OCI-LY1 (cell line): Measurements from ENCODE around the gene FBL.
"Not testable (repeated sequence)": the region's sequence is repeated elsewhere in the genome, so short reads cannot be mapped to it uniquely, and the experiment has no call there.

ENCODE experiments used
- H2AFZ ChIP-seq: fragments of 200-600 bp; sonication (generic), shearing (Covaris generic); 2 replicates; pipeline ENCODE4 v1.6.0; 2014; ENCODE audit warnings: antibody characterized with exemption, mild to moderate bottlenecking, low read length
- H3F3A ChIP-seq: fragments of 200-600 bp; sonication (generic), shearing (Covaris generic); 2 replicates; pipeline ENCODE4 v1.6.0; 2014; ENCODE audit warnings: mild to moderate bottlenecking, antibody characterized with exemption, low read length, moderate library complexity; ENCODE audit not compliant: insufficient read depth
- H3K27ac ChIP-seq: fragments of 200-600 bp; sonication (generic); 2 replicates; pipeline ENCODE4 v1.5.1; 2014; ENCODE audit warnings: low read length, mixed run types, mild to moderate bottlenecking, low read depth; ENCODE audit not compliant: poor library complexity, severe bottlenecking
- H3K27me3 ChIP-seq: fragments of 200-600 bp; sonication (generic); 2 replicates; pipeline ENCODE4 v1.6.0; 2014; ENCODE audit warnings: antibody characterized with exemption, mild to moderate bottlenecking, low read length, moderate library complexity; ENCODE audit not compliant: insufficient read depth
- H3K36me3 ChIP-seq: fragments of 200-600 bp; sonication (generic); 2 replicates; pipeline ENCODE4 v1.6.1; 2014; ENCODE audit warnings: mild to moderate bottlenecking, antibody characterized with exemption, low read length, moderate library complexity, mixed read lengths; ENCODE audit not compliant: insufficient read depth
- H3K4me1 ChIP-seq: fragments of 200-600 bp; sonication (generic); 2 replicates; pipeline ENCODE4 v1.5.1; 2014; ENCODE audit warnings: mild to moderate bottlenecking, low read length, moderate library complexity; ENCODE audit not compliant: insufficient read depth, severe bottlenecking
- H3K4me2 ChIP-seq: fragments of 200-600 bp; sonication (generic), shearing (Covaris generic); 2 replicates; pipeline ENCODE4 v1.6.1; 2014; ENCODE audit warnings: low read length
- H3K4me3 ChIP-seq: fragments of 200-600 bp; sonication (generic); 2 replicates; pipeline ENCODE4 v1.5.1; 2014; ENCODE audit warnings: low read length, low read depth, mild to moderate bottlenecking, mixed read lengths; ENCODE audit not compliant: poor library complexity, severe bottlenecking
- H3K79me2 ChIP-seq: fragments of 200-600 bp; shearing (Covaris generic); 2 replicates; pipeline ENCODE4 v1.6.1; 2016; ENCODE audit warnings: mixed run types, low read length, mixed read lengths; ENCODE audit not compliant: insufficient read depth
- H3K9ac ChIP-seq: fragments of 200-600 bp; sonication (generic), shearing (Covaris generic); 2 replicates; pipeline ENCODE4 v1.6.1; 2014; ENCODE audit warnings: mild to moderate bottlenecking, low read length, mixed read lengths
- H3K9me2 ChIP-seq: fragments of 200-600 bp; sonication (generic), shearing (Covaris generic); 2 replicates; pipeline ENCODE4 v1.6.1; 2014; ENCODE audit warnings: low read depth, mild to moderate bottlenecking, low read length, mixed read lengths
- H3K9me3 ChIP-seq: fragments of 200-600 bp; shearing (Covaris generic); 2 replicates; pipeline ENCODE4 v1.6.1; 2014; ENCODE audit warnings: low read length, mixed read lengths
- H4K20me1 ChIP-seq: fragments of 200-600 bp; sonication (generic), shearing (Covaris generic); 2 replicates; pipeline ENCODE4 v1.6.0; 2016; ENCODE audit warnings: mild to moderate bottlenecking, low read length; ENCODE audit not compliant: insufficient read depth
- CTCF ChIP-seq: fragments of 200-600 bp; sonication (generic), shearing (Covaris generic); IDR thresholded peaks from 2 replicates; pipeline ENCODE4 v1.5.1; 2017; ENCODE audit warnings: mild to moderate bottlenecking, antibody characterized with exemption, low read length, moderate library complexity, mixed read lengths
- EZH2 ChIP-seq: fragments of 200-600 bp; sonication (generic), shearing (Covaris generic); IDR thresholded peaks from 2 replicates; pipeline ENCODE4 v1.8.0; 2017; ENCODE audit warnings: borderline replicate concordance, mixed run types, mild to moderate bottlenecking, antibody characterized with exemption, low read length, moderate library complexity, mixed read lengths

The FBL gene

GRCh38 chr19:39809368-39809767 is 36.8 kb downstream of the FBL start:
- Histone ChIP-seq H3K36me3 (no peaks in the 10 kb centered on the region; the same call in 1 of the 2 replicates), H3K9me2 (no peaks in the 10 kb centered on the region), H3K9ac (no peak overlapping the region), H3K79me2 (no peaks in the 10 kb centered on the region), H3K4me2 (no peak overlapping the region), H3K27me3 (peaks cover 12% of the 10 kb centered on the region), H3K9me3 (no peaks in the 10 kb centered on the region), H2AFZ (no peak overlapping the region), H4K20me1 (no peaks in the 10 kb centered on the region), H3K4me1 (no peaks in the 10 kb centered on the region), H3F3A (no peaks in the 10 kb centered on the region), H3K4me3 (no peak overlapping the region), H3K27ac (no peak overlapping the region)
- TF ChIP-seq CTCF (no peak), EZH2 (no peak)

DNA sequence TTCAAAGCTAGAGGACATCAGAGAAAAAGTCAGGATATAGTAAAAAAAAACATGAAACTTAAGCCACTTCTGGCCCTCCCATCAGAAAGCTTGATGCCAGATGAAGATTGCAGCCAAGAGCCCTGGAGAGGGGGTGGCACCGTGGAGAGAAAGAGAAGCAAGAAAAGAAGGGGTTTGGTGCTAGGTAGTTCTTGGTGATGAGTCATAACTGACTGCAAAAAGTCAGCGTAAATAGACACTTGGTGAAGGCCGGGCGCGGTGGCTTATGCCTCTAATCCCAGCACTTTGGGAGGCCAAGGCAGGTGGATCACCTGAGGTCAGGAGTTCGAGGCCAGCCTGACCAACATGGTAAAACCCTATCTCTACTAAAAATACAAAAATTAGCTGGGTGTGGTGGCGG is 37.5 kb downstream of the FBL start:
- peaks cover 12% of the 10 kb centered on the region for H3K27me3 ChIP-seq
- not testable (repeated sequence) for H3K4me3 ChIP-seq, H3K4me1 ChIP-seq, H3K9ac ChIP-seq, H3K9me3 ChIP-seq, H3F3A ChIP-seq, H3K36me3 ChIP-seq, H3K9me2 ChIP-seq, H4K20me1 ChIP-seq, H3K79me2 ChIP-seq, H3K27ac ChIP-seq, H3K4me2 ChIP-seq, H2AFZ ChIP-seq

DNA sequence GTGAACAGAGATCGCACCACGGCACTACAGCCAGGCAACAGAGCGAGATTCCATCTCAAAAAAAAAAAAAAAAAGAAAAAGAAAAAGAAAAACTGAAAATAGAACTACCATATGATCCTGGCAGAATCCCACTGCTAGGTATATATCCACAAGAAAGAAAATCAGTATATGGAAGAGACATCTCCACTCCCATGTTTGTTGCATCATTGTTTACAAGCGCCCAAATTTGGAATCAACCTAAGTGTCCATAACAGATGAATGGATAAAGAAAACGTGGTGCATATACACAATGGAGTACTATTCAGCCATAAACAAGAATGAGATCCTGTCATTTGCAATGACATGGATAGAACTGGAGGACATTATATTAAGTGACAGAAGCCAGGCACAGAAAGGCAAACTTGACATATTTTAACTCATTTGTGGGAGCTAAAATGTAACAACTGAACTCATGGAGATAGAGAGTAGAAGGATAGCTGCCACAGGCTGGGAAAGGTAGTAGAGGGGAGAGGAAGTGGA is 38.3 kb downstream of the FBL start:
- H3K4me3 ChIP-seq = no peak overlapping the region
- H3K79me2 ChIP-seq = no peaks in the 10 kb centered on the region
- no peak overlapping the region for H3K4me2 ChIP-seq
- no peaks in the 10 kb centered on the region for H3K9me2 ChIP-seq
- H4K20me1 ChIP-seq = no peaks in the 10 kb centered on the region
- H3K27ac ChIP-seq = no peak overlapping the region
- H3K27me3 ChIP-seq = peaks cover 12% of the 10 kb centered on the region
- no peaks in the 10 kb centered on the region for H3K4me1 ChIP-seq
- H2AFZ ChIP-seq = no peak overlapping the region
- no peak overlapping the region for H3K9ac ChIP-seq
- TF ChIP-seq CTCF = no peak
- TF ChIP-seq EZH2 = no peak
- no peaks in the 10 kb centered on the region for H3F3A ChIP-seq
- no peaks in the 10 kb centered on the region; the same call in 1 of the 2 replicates for H3K36me3 ChIP-seq
- no peaks in the 10 kb centered on the region for H3K9me3 ChIP-seq

DNA sequence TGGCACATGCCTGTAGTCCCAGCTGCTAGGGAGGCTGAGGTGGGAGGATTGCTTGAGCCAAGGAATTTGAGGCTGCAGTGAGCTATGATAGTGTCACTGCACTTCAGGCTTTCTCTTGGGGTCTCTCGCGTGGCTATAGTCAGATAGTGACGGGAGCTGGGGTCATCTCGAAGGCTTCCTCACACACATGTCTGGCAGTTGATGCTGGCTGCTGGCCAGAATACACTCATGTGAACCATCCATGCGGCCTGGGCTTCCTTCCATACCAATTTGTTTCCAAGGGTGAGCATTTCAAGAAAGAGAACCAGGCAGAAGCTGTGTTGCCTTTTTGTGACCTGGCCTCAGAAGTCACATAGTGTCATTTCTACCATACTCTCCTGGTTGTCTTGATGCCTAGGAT is 41.1 kb downstream of the FBL start:
- Histone ChIP-seq H3K9ac (no peak overlapping the region), H2AFZ (no peak overlapping the region), H3K4me3 (no peak overlapping the region), H4K20me1 (no peaks in the 10 kb centered on the region), H3K27me3 (peaks cover 9% of the 10 kb centered on the region; the same call in 1 of the 2 replicates), H3K4me1 (no peaks in the 10 kb centered on the region), H3K27ac (no peak overlapping the region), H3K79me2 (no peaks in the 10 kb centered on the region), H3K9me3 (no peaks in the 10 kb centered on the region), H3F3A (no peaks in the 10 kb centered on the region), H3K9me2 (no peaks in the 10 kb centered on the region), H3K36me3 (no peaks in the 10 kb centered on the region; the same call in 1 of the 2 replicates), H3K4me2 (no peak overlapping the region)
- no peak for TF ChIP-seq EZH2
- no peak for TF ChIP-seq CTCF
